Measurements from ENCODE around the gene ADD2. TPM values are rescaled to one million over a fixed set of nuclear protein-coding genes. Genes with fewer than 3 reads are reported as not detected.

Gene ADD2
- total and polyA plus RNA-seq, 3 donors from 2014 or later: 5.1 to 6.1 (median 5.8) TPM

DNA sequence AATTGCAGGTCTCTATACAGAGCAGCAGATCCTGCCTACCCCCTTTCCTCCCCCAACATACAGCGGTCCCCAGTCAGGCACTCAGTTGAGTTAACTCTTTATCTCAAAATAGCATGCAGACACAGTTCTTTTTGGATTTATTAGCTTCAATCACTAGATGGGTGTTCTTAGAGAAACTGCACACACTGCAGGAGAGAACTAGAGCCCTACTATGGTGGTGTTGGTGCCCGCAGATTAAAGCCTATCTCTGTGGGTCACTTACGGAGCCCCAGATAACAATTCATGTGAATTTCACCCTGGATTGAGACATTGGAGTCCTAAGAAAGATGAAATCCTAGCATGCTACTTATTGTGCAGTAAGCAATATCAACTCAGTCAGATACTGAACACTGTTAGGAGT, 11.9 kb downstream of the ADD2 start:
- no peak for TF ChIP-seq POLR2A (IDR thresholded peaks at IDR 0.05)
- TF ChIP-seq, protein P1, sequence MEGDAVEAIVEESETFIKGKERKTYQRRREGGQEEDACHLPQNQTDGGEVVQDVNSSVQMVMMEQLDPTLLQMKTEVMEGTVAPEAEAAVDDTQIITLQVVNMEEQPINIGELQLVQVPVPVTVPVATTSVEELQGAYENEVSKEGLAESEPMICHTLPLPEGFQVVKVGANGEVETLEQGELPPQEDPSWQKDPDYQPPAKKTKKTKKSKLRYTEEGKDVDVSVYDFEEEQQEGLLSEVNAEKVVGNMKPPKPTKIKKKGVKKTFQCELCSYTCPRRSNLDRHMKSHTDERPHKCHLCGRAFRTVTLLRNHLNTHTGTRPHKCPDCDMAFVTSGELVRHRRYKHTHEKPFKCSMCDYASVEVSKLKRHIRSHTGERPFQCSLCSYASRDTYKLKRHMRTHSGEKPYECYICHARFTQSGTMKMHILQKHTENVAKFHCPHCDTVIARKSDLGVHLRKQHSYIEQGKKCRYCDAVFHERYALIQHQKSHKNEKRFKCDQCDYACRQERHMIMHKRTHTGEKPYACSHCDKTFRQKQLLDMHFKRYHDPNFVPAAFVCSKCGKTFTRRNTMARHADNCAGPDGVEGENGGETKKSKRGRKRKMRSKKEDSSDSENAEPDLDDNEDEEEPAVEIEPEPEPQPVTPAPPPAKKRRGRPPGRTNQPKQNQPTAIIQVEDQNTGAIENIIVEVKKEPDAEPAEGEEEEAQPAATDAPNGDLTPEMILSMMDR (IDR thresholded peaks at IDR 0.05): no peak
- Histone ChIP-seq H3K9me3 (no peaks in the 10 kb centered on the region), H3K27ac (no peak overlapping the region), H3K36me3 (ENCODE audit: low read depth, missing control alignments) (no peaks in the 10 kb centered on the region), H3K4me3 (no peak overlapping the region), H3K4me1 (no peaks in the 10 kb centered on the region), H3K27me3 (no peaks in the 10 kb centered on the region)
- WGBS, 2 donors: 85 to 90% methylated on average over 3 of the region's 3 CpGs
- intact Hi-C loops (cut with DNase I; ENCODE audit: low total_unique reads): no loop called here
- no peak for DNase-seq

DNA sequence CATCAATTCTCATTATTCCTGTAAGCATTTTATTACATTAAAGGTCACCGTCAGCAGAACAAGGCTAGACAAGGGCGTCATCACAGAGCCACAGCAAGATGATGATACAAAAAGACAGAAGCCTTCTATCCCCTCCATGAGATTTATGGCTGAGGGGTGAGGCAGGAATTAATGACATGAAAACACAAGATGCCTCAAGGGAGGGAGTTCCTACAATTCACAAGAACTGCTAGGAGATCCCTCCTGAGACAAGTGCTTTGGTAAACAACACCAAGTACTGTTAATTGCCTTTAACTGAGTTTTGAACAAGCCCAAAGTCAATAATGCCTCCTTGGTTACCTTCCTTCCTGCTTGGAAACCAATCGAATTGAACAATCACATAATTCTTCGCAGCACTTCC, 14.1 kb downstream of the ADD2 start:
- Histone ChIP-seq H3K4me3 (no peak overlapping the region), H3K27ac (no peak overlapping the region), H3K27me3 (no peaks in the 10 kb centered on the region), H3K4me1 (no peaks in the 10 kb centered on the region), H3K9me3 (no peaks in the 10 kb centered on the region), H3K36me3 (ENCODE audit: low read depth, missing control alignments) (no peaks in the 10 kb centered on the region)
- DNase-seq: no peak
- intact Hi-C loops (cut with DNase I; ENCODE audit: low total_unique reads): no loop called here
- 81 to 83% methylated on average over 4 of the region's 4 CpGs for WGBS, 2 donors
- TF ChIP-seq, protein P1 (IDR thresholded peaks at IDR 0.05): no peak
- TF ChIP-seq POLR2A (IDR thresholded peaks at IDR 0.05): no peak

DNA sequence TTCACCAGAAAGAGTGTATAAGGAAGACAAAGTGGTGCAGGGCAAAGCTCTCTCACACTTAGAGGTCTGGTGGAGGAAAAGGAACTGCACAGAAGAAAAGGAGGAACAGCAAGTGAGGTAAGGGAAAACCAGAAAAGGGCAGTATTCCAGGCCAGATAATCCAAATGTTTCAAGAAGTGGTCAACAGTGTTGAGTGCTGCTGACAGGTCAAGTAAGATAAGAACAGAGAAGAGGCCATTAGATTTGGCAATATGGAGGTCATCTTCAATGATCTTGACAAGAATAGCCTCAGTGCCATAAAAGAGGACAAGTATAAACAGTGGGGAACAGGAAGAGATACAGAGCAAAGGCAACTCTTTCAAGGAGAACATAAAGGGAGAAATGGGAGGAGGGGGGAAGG, 15.0 kb downstream of the ADD2 start:
- TF ChIP-seq, protein P1 (IDR thresholded peaks at IDR 0.05): no peak
- TF ChIP-seq POLR2A (IDR thresholded peaks at IDR 0.05): no peak
- no peaks in the 10 kb centered on the region for H3K9me3 ChIP-seq
- no peaks in the 10 kb centered on the region for H3K36me3 ChIP-seq (ENCODE audit: low read depth, missing control alignments)
- H3K4me3 ChIP-seq: no peak overlapping the region
- intact Hi-C loops (cut with DNase I; ENCODE audit: low total_unique reads): no loop called here
- H3K27ac ChIP-seq: no peak overlapping the region
- DNase-seq: no peak
- no peaks in the 10 kb centered on the region for H3K27me3 ChIP-seq
- H3K4me1 ChIP-seq: no peaks in the 10 kb centered on the region

DNA sequence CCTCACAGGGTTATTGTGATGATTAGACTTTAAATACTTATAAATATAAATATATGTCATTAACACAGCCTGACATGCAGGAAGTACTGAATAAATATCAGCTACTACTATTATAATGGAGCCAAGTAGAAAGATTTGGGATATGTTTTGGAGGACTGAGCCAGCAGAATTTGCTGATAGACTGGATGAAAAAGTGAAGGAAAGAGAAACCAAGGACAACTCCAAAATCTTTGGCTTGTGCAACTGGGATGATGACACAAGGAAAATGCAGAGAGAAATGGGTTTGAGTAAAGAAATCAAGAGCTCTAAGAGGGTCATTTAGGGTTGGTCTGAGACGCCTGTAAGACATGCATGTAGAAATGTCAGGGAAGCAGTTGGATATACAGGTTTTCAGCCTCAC, 15.6 kb downstream of the ADD2 start:
- Histone ChIP-seq H3K27me3 (no peaks in the 10 kb centered on the region), H3K9me3 (no peaks in the 10 kb centered on the region), H3K4me1 (no peaks in the 10 kb centered on the region), H3K27ac (no peak overlapping the region), H3K4me3 (no peak overlapping the region), H3K36me3 (ENCODE audit: low read depth, missing control alignments) (no peaks in the 10 kb centered on the region)
- intact Hi-C loops (cut with DNase I; ENCODE audit: low total_unique reads): no loop called here
- WGBS, 2 donors: 50 to 76% methylated on average over 1 of the region's 1 CpG
- TF ChIP-seq, protein P1 (IDR thresholded peaks at IDR 0.05): no peak
- no peak for TF ChIP-seq POLR2A (IDR thresholded peaks at IDR 0.05)
- DNase-seq: no peak

DNA sequence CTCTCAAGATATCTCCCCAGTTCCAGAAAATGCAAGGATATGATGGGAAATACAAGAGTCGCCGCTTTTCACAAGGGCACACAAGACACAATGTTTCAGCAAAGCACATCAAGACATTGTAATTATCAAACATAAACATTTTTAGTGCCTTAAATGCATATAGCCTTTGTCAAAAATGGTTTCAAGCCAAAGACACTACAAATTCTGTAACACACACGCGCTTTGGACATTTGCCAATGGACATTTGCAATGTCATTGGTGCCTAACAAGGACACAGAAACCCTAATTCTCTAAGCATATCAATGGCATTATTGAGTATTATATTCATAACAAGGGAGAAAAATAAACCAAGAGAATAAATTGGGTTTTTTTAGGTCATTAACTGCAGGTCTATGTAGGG, 16.1 kb downstream of the ADD2 start:
- no peaks in the 10 kb centered on the region for H3K36me3 ChIP-seq (ENCODE audit: low read depth, missing control alignments)

More for the DNA sequence above, 16.1 kb downstream of the ADD2 start:
- Histone ChIP-seq H3K27ac (no peak overlapping the region), H3K9me3 (no peaks in the 10 kb centered on the region), H3K4me1 (no peaks in the 10 kb centered on the region), H3K27me3 (no peaks in the 10 kb centered on the region), H3K4me3 (no peak overlapping the region)
- TF ChIP-seq, protein P1 (IDR thresholded peaks at IDR 0.05): no peak
- no peak for TF ChIP-seq POLR2A (IDR thresholded peaks at IDR 0.05)
- 60 to 62% methylated on average over 4 of the region's 4 CpGs for WGBS, 2 donors
- no peak for DNase-seq
- intact Hi-C loops (cut with DNase I; ENCODE audit: low total_unique reads): no loop called here
